Cardiac septum (tissue), 1 donor: ENCODE measurements around the gene TGM3. TPM values are rescaled to one million over a fixed set of nuclear protein-coding genes. Genes with fewer than 3 reads are reported as not detected.

Experiments used
- total RNA-seq: library from RNA; stranded (reverse); fragmentation: NEBNext Ultra II Directional; extraction: Animal tissue kit (Norgen Biotek cat#: 25700); gene quantifications from one replicate; pipeline ENCODE4 v1.2.1, GENCODE V29; 2021
- donor health status: DM: no; HTN: no; CAD: no.

Gene TGM3
- total RNA-seq, 1 donor from 2014 or later: not detected

Other genes with a start within 250 kb of the TGM3 start
- 18.2 TPM for gene STK35, start 194.2 kb upstream of the TGM3 start, total RNA-seq
- not detected for gene TGM6, start 84.9 kb downstream of the TGM3 start, total RNA-seq
- 53.0 TPM for gene SNRPB, start 174.8 kb downstream of the TGM3 start, total RNA-seq
- gene ZNF343, start 212.9 kb downstream of the TGM3 start, total RNA-seq: 8.5 TPM
- not detected for gene TMC2, start 240.6 kb downstream of the TGM3 start, total RNA-seq